GM18505 (cell line): ENCODE results near the gene LY6G6D.
A peak's percentile ranks its signal among the peaks of the same experiment; 100 is the strongest.

Experiments used
- ATAC-seq: cut with Tn5 transposase; IDR thresholded peaks from one replicate; pipeline ENCODE4 v1.9.1; 2021; ENCODE audit not compliant: unreplicated experiment
- POLR2A ChIP-seq: IDR thresholded peaks from 4 replicates; pipeline ENCODE4 v1.6.1; 2011; ENCODE audit warnings: borderline replicate concordance; ENCODE audit not compliant: insufficient read depth, insufficient read length; ENCODE audit errors: extremely low read depth

The LY6G6D gene

DNA sequence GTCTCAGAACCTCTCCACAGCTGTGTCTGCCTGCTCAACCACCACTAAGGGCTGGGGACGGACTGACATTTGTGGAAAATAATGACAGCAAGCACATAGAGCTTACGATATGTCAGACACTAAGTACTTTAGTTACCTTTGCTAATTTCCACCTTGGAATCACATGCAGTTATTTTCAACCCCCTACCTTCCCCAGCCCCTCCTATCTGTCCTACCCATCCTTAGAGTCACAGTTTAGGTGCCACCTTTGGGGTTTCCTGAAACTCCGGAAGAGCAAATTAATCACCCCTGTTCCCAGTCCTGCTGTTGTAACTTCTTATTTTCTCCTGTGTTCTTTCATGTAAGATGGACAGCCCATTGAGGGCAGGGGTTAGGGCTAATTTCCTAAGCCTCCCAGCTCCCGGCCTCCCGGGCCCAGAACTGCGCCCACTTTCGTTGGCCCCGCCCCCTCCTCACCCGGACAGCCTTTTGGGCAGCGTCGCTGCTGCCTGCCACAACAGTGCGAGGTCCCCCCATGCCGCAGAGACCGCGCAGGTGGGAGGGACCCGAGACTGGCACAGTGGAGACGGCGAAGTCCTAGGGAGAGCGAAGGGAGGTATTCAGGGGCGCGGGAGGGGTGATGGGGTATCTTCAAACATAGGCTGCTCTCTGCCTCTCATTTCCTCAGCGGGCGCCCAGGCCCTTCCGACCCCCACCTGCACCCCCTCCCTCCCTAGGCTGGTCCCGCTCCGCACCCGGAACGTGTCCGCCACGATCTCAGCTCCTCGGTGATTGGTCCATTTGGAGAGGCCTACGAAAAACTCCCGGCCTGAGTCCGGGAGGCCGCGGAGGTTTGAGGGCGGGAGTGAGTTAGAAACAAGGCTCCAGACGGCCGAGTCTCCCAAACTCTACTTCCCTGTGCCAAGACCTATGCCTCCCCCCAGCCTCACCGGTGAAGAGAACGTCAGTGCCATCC is 12.8 kb downstream of the LY6G6D start:
- no peak for TF ChIP-seq POLR2A
- peak; percentile 57 for ATAC-seq

DNA sequence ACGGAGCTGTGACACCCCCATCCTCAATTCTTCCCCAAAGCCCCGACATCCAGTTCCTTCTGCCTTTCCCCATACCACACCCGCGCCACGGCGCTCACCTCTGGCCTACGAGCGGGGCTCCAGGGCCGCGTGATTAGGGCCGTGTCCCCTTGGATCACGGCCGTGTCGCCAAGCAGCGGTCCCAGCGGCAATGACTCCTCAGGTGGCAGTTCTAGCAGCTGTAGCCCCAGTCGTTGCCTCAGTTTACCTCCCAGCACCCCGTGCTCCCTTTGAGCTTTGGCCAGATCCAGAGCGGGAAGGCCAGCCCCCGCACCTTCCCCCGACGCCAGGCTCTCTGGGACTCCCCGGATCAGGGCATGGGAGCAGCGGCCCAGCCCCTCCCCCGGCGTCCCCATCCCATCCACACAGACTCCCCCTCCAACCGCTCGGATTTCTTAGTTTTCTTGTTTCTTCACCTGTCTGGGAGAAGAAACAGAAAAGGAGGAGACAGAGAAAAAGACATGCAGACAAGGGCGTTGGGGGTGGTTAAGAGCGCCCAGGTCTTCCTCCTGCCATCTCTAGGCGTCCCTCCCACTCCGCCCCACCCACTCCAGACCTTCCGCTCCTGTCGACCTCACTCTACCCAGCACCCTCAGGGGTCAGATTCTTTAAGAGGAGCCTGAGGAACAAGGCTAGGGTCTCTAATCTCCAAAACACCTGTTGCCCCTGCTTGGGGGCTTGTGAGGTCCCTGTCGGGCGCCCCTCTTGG is 13.8 kb downstream of the LY6G6D start, which contains the start of gene DDAH2:
Gene DDAH2, minus strand, starts transcription at position 533 of the 748 bp plus-strand sequence. Its CDS starts 138 bp downstream, at position 395.
- no peak for ATAC-seq

DNA sequence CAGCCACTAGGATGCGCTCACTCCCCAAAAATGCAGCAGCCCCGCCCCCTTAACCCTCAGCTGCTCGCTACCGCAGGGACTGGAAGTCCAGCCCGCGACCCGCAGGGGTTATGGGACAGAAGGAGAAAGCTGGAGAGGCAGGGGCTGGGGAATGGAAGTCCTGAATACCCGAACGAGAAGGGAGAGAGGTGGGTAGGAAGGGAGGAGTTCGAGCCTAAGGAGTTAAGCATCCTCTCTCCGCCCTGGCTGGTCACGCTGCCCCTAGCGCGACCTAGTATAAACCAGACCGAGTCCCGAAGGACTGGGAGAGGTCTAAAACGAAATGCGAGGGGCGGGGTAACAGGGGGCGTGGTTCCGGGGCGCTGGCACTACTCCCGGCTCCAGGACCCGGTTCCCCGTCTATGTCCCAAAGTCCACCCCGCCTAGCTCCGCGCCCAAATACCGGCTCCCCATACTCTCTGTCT is 14.4 kb downstream of the LY6G6D start:
- no peak for TF ChIP-seq POLR2A
- ATAC-seq = no peak

More for the DNA sequence above, 13.8 kb downstream of the LY6G6D start, which contains the start of gene DDAH2:
- no peak for TF ChIP-seq POLR2A

DNA sequence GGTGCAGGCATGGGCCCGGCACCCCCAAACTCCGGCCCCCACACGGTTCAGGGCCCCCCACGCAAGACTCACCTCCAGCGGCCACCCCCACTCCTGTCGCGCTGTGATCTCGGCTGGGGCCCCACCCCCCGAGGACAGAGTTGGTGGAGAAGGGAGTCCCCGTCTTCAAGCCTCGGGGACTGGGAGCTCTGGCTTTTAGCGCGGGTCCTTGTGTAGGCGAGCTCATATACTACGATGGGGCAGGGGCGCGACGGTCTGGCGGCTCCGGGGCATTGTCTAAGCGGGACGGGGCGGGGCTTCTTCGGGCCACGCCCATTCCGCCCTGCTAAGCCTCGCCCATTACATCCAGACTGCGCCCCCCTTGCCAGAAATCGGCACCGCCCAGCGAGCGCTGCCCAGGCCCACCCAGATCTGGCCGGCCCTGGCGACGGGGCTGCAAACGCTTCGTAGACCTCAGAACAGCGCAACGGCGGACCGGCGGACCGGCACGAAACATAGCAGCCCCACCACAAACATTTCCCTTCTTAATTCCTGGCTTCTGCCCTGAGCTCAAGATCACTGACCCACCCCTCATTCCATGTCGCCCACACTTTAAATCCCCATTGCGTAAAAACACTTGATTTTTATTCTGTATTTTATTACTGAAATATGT is 15.0 kb downstream of the LY6G6D start:
- ATAC-seq = no peak
- peak; percentile 50 for TF ChIP-seq POLR2A

DNA sequence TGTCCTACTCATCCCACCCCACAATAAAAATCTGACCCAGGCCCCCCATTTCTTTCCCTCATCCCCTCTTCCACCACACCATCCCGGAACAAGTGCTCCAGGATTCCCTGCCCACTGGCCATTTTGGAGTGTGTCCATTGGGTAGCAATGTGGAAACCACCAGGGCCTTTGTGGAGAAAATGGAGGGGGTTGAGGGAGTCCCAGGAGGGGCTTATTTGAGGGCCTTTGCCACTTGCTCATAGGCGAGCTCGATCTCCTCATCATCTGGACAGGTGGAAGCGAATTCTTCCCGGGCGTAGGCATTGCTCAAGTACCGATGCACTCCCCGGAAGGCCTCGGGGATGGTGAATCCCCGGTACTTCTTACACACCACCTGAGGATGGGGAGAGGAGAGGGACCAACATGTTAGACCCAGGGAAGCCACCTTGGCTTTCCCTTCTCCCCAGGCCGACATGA is 15.5 kb downstream of the LY6G6D start:
- no peak for ATAC-seq

DNA sequence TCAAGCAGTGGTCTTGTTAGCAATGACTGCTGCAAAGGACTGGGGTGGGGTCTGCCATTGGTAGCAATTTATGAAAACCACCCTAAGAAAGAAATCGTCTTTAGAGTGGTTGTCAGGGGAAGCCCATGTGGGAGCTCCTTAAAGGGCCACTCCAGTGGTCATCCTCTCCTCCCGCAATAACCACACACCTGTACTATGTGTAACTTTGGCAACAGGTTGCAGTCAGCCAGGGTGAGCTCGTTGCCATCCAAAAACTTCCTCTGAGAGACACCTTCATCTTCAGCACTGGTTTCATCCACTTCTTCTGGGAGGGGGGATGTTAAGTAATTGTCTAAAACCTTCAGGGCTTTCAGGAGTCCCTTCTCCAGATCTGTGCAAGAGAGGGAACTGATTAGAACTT is 16.9 kb downstream of the LY6G6D start:
- no peak for TF ChIP-seq POLR2A
- no peak for ATAC-seq

More for the DNA sequence above, 15.5 kb downstream of the LY6G6D start:
- no peak for TF ChIP-seq POLR2A

DNA sequence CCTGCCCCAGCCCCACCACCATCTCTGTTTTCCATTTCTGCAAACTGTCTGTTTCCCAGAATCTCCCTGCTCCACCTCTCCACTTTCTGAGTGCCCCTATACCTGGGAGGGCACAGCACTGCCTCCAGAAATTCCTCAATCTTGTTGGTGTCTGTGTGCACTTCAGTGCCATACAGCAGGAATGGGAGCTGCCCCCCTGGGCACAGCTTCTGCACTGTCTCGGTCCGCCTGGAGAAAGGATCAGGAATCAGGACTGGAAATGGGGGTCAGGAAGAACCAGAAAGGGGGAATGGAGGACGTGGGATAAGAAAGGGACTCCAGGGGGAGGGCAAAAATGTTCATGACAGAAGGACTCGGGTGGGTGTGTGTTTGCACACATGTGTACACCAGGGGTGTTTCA is 18.6 kb downstream of the LY6G6D start:
- ATAC-seq = no peak
- no peak for TF ChIP-seq POLR2A

DNA sequence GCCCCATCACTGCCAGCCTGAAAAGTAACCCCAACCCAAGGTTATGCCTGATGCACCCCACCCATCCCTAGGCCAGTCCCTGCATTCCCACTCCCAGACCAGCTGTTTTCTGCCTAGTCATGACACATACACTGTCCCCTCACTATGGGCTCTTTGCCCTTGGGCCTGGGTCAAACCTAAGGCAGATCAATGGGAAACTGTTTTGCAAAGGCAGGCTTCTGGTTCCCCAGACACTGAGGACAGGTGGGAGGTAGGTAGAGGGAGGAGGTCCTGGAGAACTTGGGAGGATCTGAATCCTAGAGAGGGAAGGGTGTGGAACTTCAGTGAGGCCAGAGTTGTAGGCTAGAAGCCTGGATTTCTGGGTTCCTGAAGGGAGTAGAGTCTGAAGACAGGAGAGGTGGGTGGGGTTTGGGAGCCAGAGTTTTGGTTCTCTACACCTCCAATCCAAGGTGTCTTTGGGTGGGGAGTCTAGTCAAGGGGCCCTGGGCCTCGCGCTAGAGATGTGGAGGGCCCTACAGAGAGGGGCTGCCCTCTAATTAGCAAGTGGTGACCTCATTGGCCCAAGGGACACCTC is 19.2 kb downstream of the LY6G6D start:
- no peak for ATAC-seq
- no peak for TF ChIP-seq POLR2A

DNA sequence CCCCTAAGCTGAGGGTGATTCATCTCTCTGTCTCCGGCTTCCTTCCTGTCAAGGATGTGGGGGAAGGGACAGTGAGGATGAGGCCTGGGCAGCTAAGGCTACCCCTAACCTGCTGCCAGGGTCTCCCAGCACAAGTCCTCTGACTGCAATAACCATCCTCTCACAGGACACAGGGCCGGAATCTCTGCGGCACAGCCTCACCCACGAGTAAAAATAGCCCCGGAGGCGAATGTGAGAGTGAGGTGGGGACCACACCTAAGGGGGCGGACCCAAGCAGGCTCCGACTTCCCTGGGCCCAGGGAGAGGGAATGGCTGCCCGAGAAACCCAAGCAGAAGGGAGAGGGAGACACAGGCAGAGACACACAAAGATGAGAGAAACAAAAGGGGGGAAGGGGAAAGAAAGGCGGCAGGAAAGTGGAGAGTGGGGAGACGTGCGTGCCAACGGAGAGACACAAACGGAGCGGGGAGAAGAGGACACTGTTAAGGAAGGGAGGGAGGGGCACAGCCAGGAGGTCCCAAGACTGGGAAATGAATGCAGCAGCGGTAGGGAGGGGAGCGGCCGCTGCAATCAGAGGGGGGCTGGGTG is 19.8 kb downstream of the LY6G6D start:
- no peak for ATAC-seq
- TF ChIP-seq POLR2A = peak; percentile 40

DNA sequence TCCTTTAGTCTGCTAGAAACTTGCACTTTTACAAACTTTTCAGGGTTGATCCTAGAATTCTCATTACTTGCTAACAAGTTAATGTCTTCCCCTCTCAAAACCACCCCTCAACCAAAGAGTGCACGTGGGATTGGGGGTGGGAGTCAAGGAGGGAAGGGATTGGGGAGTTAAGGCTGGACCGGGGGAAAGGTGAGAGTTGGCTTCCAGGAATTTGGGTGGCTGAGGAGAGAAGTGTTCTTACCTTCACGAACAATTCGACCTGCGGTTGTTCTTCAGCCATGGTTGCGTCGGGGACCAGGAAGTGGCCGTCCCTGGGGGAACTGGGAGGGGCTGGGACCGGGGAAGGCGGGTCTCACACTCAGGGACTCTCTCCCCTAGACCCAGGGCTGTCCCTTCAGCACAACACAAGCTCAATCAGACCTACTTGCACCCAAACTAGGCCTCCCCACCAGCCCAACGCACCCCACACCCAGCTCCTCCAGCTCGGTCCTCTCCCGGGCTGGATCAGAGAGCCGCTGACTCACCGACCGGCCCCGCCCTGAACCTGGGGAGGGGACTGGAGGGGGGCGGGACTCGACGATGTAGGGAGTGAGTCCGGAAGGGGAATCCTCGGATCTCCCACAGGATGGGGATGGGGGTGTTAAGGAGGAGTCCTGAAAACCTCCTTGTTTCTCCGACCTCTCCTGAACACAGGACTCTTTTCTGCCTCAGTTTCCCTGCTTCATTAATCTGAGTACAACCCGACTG is 21.0 kb downstream of the LY6G6D start, which contains the start of gene CLIC1:
Gene CLIC1, minus strand, starts transcription at position 510 of the 747 bp plus-strand sequence. Its CDS starts 230 bp downstream, at position 280.
- ATAC-seq = no peak
- peak; percentile 88 for TF ChIP-seq POLR2A

DNA sequence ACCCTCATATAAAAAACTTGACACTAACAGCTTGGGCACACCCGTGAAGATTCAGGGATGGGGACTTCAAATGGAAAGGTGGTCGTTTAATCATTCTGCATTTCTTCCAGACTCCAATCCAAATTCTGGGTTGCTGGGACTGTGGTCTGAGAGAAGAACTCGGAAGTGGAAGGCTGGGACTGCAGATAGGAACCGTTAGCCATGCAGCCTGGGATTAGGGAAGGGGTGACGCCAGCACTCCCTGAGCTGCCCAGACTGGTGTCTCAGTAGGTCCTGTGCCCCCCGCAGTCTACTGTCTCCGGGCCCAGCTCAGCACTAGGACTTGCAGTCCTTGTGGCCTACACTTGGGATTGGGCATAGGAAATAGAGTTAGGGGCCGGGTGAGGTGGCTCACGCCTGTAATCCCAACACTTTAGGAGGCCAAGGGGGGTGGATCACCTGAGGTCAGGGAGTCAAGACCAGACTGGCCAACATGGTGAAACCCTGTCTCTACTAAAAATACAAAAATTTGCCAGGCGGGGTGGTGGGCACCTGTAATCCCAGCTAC is 21.7 kb downstream of the LY6G6D start:
- no peak for ATAC-seq
- TF ChIP-seq POLR2A = peak; percentile 8
